RWPE2 (cell line): ENCODE measurements around the gene FASTK.

Source experiments
- ATAC-seq: fragments of 200-7000 bp; cut with Tn5 transposase; 3 replicates; pipeline ENCODE4 v1.9.1; 2021; ENCODE audit warnings: low read depth
- DNase-seq: peaks from one replicate; pipeline ENCODE4 v3.0.0-alpha.2; 2020; ENCODE audit warnings: low spot score
- H3K27ac ChIP-seq: fragments of 450-650 bp; 2 replicates; pipeline ENCODE4 v1.5.1; 2017; ENCODE audit warnings: mild to moderate bottlenecking; ENCODE audit not compliant: poor library complexity, severe bottlenecking
- H3K27me3 ChIP-seq: fragments of 250-450 bp; sonication (Bioruptor Pico); 2 replicates; pipeline ENCODE4 v1.5.1; 2021; ENCODE audit warnings: mild to moderate bottlenecking, moderate library complexity; ENCODE audit not compliant: insufficient read depth, poor library complexity, severe bottlenecking
- H3K36me3 ChIP-seq: fragments of 250-450 bp; sonication (Bioruptor Pico); 2 replicates; pipeline ENCODE4 v1.5.1; 2020; ENCODE audit warnings: low read depth, mild to moderate bottlenecking, moderate library complexity
- H3K4me1 ChIP-seq: fragments of 250-450 bp; sonication (Bioruptor Pico); 2 replicates; pipeline ENCODE4 v1.5.1; 2021; ENCODE audit warnings: mild to moderate bottlenecking, moderate library complexity; ENCODE audit not compliant: insufficient read depth, poor library complexity, severe bottlenecking
- H3K4me3 ChIP-seq: fragments of 250-450 bp; sonication (Bioruptor Pico); 2 replicates; pipeline ENCODE4 v1.5.1; 2021; ENCODE audit warnings: mild to moderate bottlenecking, moderate library complexity; ENCODE audit not compliant: severe bottlenecking
- H3K9me3 ChIP-seq: fragments of 250-450 bp; sonication (Bioruptor Pico); 2 replicates; pipeline ENCODE4 v1.5.1; 2021; ENCODE audit warnings: mild to moderate bottlenecking, moderate library complexity; ENCODE audit not compliant: severe bottlenecking
- TF ChIP-seq, protein P1 (sequence below): fragments of 450-650 bp; IDR thresholded peaks from one replicate; pipeline ENCODE4 v1.5.1; 2017; ENCODE audit warnings: mild to moderate bottlenecking, moderate library complexity; ENCODE audit not compliant: poor library complexity, severe bottlenecking

Gene FASTK

DNA sequence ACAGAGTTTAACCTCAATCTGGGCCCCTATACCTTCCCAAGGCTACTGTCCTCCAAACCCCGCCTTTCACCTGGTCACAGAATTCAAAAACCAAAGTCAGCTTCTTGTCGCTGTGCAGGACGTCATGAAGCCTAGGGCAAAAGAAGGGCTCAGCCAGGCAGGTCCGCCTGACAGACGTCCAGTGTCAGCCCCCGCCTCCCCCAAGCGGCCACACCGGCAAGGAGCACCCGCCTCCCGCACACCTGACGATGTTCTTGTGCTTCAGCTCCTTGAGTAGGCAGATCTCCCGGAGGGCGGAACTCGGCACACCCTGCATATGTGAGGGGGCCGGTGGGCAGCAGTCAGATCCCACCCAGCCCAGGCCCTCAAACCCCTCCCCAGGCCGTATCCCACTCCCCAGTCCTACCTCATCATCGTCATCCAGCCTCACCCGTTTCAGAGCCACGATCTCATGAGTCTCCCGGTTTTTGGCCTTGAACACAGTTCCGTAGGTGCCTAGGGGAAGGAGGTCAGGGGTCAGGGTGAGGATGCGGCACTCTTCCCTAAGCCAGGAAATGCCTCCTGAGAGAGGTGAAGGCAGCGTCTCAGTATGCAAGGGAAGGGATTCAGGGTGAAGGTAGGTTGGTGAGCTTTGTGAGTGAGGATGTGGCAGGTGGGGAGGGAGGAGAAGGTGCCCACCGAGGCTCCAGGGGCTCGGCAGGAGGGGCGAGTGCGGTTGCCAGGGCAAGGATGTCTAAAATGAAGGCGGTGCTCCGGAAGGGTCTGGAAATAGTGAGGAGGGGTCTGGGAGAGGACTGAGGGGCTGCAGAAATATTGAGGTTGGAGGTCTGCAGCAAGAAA, 23.7 kb downstream of the FASTK start:
- Histone ChIP-seq H3K9me3 (no peaks in the 10 kb centered on the region), H3K27ac (no peak overlapping the region), H3K36me3 (no peaks in the 10 kb centered on the region), H3K27me3 (no peaks in the 10 kb centered on the region), H3K4me1 (peaks cover 15% of the 10 kb centered on the region), H3K4me3 (peak overlapping the region; percentile 48)
- TF ChIP-seq, protein P1, sequence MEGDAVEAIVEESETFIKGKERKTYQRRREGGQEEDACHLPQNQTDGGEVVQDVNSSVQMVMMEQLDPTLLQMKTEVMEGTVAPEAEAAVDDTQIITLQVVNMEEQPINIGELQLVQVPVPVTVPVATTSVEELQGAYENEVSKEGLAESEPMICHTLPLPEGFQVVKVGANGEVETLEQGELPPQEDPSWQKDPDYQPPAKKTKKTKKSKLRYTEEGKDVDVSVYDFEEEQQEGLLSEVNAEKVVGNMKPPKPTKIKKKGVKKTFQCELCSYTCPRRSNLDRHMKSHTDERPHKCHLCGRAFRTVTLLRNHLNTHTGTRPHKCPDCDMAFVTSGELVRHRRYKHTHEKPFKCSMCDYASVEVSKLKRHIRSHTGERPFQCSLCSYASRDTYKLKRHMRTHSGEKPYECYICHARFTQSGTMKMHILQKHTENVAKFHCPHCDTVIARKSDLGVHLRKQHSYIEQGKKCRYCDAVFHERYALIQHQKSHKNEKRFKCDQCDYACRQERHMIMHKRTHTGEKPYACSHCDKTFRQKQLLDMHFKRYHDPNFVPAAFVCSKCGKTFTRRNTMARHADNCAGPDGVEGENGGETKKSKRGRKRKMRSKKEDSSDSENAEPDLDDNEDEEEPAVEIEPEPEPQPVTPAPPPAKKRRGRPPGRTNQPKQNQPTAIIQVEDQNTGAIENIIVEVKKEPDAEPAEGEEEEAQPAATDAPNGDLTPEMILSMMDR = no peak
- DNase-seq = no peak
- no peak for ATAC-seq

DNA sequence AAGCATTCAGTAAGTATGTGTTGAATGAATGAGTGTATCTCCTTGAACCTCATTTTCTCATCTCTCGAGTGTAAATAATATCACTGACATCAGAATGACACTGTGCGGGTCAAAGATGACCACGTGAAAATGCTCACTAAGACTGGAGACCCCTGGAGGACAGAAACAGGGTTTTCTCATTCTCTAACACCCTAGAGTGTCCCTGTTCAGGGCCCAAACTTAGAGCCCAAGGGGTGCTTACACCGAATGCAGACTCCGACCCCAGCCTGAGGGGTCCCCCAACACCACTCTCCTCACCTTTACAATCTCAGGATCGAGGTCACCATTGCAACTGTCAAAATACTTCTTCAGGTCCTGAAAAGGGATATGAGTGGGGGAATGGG, 24.3 kb downstream of the FASTK start:
- Histone ChIP-seq H3K27ac (no peak overlapping the region), H3K36me3 (no peaks in the 10 kb centered on the region), H3K9me3 (no peaks in the 10 kb centered on the region), H3K4me1 (peaks cover 9% of the 10 kb centered on the region), H3K4me3 (no peak overlapping the region), H3K27me3 (no peaks in the 10 kb centered on the region)
- no peak for DNase-seq
- TF ChIP-seq, protein P1 = no peak
- no peak for ATAC-seq

DNA sequence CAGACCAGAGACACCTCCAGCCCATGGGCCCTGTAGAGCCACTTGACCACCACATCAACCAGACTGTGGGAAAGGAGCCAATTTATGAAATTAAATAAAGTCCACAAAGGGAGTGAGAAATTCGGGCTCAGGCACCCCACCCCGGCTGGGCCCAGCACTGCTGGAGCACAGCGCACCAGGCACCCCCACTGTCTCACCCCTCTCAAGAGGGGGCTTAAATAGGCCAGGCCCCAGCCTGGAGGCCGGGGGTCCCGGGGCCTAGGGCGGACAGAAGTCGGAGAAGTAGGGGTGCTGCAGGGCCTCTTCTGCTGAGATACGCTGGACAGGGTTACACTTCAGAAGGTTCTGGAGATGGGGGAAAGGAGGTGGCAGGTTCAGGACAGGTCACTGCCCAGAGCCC, 26.9 kb downstream of the FASTK start:
- Histone ChIP-seq H3K36me3 (no peaks in the 10 kb centered on the region), H3K27ac (no peak overlapping the region), H3K27me3 (peaks cover 6% of the 10 kb centered on the region), H3K9me3 (no peaks in the 10 kb centered on the region), H3K4me3 (no peak overlapping the region), H3K4me1 (peaks cover 3% of the 10 kb centered on the region)
- ATAC-seq = no peak
- DNase-seq = no peak
- TF ChIP-seq, protein P1 = no peak

DNA sequence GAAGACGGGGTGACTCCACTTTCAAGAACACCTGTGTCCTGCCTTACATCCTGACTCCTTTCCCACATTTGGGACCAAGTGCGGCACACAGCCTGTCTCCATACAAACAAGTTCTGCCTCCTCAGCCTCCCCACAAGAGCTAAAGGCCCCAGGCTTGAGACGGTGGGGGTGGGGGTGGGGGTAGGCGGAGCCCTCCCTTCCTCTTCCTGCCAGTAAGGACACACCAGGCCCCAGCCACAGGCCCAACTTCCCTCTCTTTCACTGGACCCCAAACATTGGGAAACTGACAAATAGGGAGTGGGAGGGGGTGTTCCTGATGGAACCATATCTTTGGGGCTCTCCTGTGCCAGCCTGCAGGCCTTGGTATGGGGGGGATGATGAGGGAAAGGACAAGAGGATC, 27.5 kb downstream of the FASTK start:
- no peaks in the 10 kb centered on the region for H3K36me3 ChIP-seq
- H3K9me3 ChIP-seq = no peaks in the 10 kb centered on the region
- H3K27ac ChIP-seq = no peak overlapping the region
- ATAC-seq (no peak), DNase-seq (no peak)
- no peaks in the 10 kb centered on the region for H3K4me1 ChIP-seq
- peaks cover 6% of the 10 kb centered on the region for H3K27me3 ChIP-seq
- no peak overlapping the region for H3K4me3 ChIP-seq
- TF ChIP-seq, protein P1 = no peak

DNA sequence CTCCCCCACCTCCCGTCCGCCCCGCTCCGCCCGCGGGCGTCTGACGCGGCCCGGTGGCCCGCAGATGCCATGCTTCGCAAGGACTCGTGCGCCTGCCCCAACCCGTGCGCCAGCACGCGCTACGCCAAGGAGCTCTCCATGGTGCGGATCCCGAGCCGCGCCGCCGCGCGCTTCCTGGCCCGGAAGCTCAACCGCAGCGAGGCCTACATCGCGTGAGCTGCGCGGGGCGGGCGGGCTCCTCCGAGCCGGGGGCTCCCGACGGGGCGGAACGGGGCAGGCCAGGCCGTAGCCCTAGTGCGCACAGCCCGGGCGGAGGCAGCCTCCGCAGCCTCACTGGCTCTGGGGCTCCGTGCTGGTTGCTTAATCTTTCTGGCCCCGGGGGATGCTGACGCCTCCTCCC, 29.5 kb downstream of the FASTK start:
- no peak overlapping the region for H3K4me3 ChIP-seq
- TF ChIP-seq, protein P1 = no peak
- ATAC-seq = peak; percentile 67

More for the DNA sequence above, 29.5 kb downstream of the FASTK start:
- no peak for DNase-seq
- Histone ChIP-seq H3K27ac (no peak overlapping the region), H3K27me3 (peaks cover 6% of the 10 kb centered on the region), H3K36me3 (no peaks in the 10 kb centered on the region), H3K4me1 (no peaks in the 10 kb centered on the region), H3K9me3 (no peaks in the 10 kb centered on the region)
